GM10248 (cell line): Measurements from ENCODE around the gene SNTG2.

Source experiments
- CTCF ChIA-PET: fragments of 300-600 bp; sonication (Branson Sonifier 250); formaldehyde crosslinking; extraction: SDS; loops from one replicate; lab custom pipeline; 2021; ENCODE audit warnings: antibody characterized with exemption; lab: Yijun Ruan, JAX
- POLR2A ChIA-PET: fragments of 350-650 bp; sonication (Branson Sonifier 250); formaldehyde crosslinking; extraction: SDS; loops from one replicate; lab custom pipeline; 2020; ENCODE audit warnings: antibody characterized with exemption; lab: Yijun Ruan, JAX
- DNase-seq: peaks from one replicate; pipeline ENCODE4 v3.0.0; 2012; ENCODE audit errors: extremely low spot score
- CTCF ChIP-seq: IDR thresholded peaks from 2 replicates; pipeline ENCODE4 v1.5.1; 2012; ENCODE audit warnings: mild to moderate bottlenecking, low read depth; ENCODE audit errors: extremely low read depth, missing control alignments, control extremely low read depth

SNTG2 gene

GRCh38 chr2:1017827-1018226 is 67.2 kb downstream of the SNTG2 start:
- no peak for TF ChIP-seq CTCF
- ChIA-PET CTCF (no interaction called here), POLR2A (no interaction called here)
- no peak for DNase-seq

- ChIA-PET POLR2A (no interaction called here), CTCF (interaction anchor here (2.2 kb wide), 1 partner anchor 10 kb away, joined by 12 read pairs; no protein-coding TSS in a partner anchor)
- DNase-seq, result no peak
- TF ChIP-seq CTCF, result no peak
These were observed 69.6 kb downstream of the SNTG2 start for GRCh38 chr2:1020206-1020605.

- ChIA-PET CTCF (interaction anchor here (1.1 kb wide), 1 partner anchor 41 kb away, joined by 3 read pairs; no protein-coding TSS in a partner anchor), POLR2A (no interaction called here)
- no peak for DNase-seq
These were observed 71.5 kb downstream of the SNTG2 start for GRCh38 chr2:1022178-1022577.

GRCh38 chr2:1024981-1025380 is 74.3 kb downstream of the SNTG2 start:
- POLR2A ChIA-PET, result no interaction called here
- DNase-seq, result no peak
- no peak for TF ChIP-seq CTCF
- CTCF ChIA-PET, result no interaction called here

More at GRCh38 chr2:1022178-1022577, 71.5 kb downstream of the SNTG2 start:
- no peak for TF ChIP-seq CTCF

- no peak for TF ChIP-seq CTCF
- no peak for DNase-seq
- CTCF ChIA-PET, result no interaction called here
- POLR2A ChIA-PET, result no interaction called here
These were observed 75.5 kb downstream of the SNTG2 start for GRCh38 chr2:1026141-1026540.

- ChIA-PET CTCF (interaction anchor here (1.5 to 2.6 kb wide), 2 partner anchors 9 to 741 kb away, joined by 3 to 12 read pairs; no protein-coding TSS in a partner anchor), POLR2A (no interaction called here)
- DNase-seq, result no peak
These were observed 78.2 kb downstream of the SNTG2 start for GRCh38 chr2:1028831-1029230.

More at GRCh38 chr2:1028831-1029230, 78.2 kb downstream of the SNTG2 start:
- no peak for TF ChIP-seq CTCF
